Mesothelial cell of epicardium (in vitro differentiated cells): ENCODE measurements around the gene SCN3B. TPM values are rescaled to one million over a fixed set of nuclear protein-coding genes. Genes with fewer than 3 reads are reported as not detected.

Source experiments
- DNase-seq, 2 experiments: peaks; one replicate each; pipeline ENCODE4 v3.0.0; 2021; ENCODE audit warnings: low spot score in 2 of 2; ENCODE audit not compliant: unreplicated experiment in 2 of 2
- H3K27ac Mint-ChIP-seq: 2 replicates; pipeline ENCODE4 v1.8.0; 2021; ENCODE audit warnings: mixed read lengths
- H3K27me3 Mint-ChIP-seq: 2 replicates; pipeline ENCODE4 v1.8.0; 2021; ENCODE audit warnings: low read depth, mixed read lengths
- H3K36me3 Mint-ChIP-seq: 2 replicates; pipeline ENCODE4 v1.8.0; 2021; ENCODE audit warnings: mixed read lengths
- H3K4me1 Mint-ChIP-seq: 2 replicates; pipeline ENCODE4 v1.8.0; 2021; ENCODE audit warnings: mixed read lengths
- H3K4me3 Mint-ChIP-seq: 2 replicates; pipeline ENCODE4 v1.8.0; 2021; ENCODE audit warnings: mild to moderate bottlenecking, moderate library complexity, mixed read lengths
- H3K9me3 Mint-ChIP-seq: 2 replicates; pipeline ENCODE4 v1.8.0; 2021; ENCODE audit warnings: mixed read lengths
- total RNA-seq: library from RNA; stranded (reverse); gene quantifications from 3 replicates; pipeline ENCODE4 v1.2.1, GENCODE V29; 2021
- TF ChIP-seq, protein P1 (sequence below): fragments of 200-600 bp; sonication (generic); IDR thresholded peaks from one replicate; pipeline ENCODE4 v1.5.0; 2021; ENCODE audit warnings: antibody characterized with exemption; ENCODE audit not compliant: unreplicated experiment

Gene SCN3B
- total RNA-seq, 1 donor from 2014 or later = 0.22 TPM

DNA sequence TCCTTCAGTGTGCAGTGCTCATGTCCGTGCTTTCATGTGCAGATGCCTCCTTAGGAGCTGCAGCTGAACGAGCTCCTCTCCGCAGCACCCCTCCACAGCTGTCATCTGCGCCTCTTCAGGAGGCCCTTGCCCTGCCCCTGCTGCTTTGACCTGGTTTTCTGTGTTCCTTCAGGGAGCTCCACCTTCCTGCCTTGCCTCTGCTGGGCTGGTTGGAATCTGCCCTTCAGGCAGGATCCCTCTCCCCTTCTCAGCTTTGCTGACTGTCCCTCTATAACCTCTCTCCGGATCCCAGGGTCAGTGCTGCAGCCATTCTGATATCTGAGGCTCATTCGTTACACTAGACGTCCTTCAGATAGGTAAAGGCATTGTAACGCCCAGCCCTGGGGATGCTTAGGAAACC is 67.9 kb downstream of the SCN3B start:
- TF ChIP-seq, protein P1, sequence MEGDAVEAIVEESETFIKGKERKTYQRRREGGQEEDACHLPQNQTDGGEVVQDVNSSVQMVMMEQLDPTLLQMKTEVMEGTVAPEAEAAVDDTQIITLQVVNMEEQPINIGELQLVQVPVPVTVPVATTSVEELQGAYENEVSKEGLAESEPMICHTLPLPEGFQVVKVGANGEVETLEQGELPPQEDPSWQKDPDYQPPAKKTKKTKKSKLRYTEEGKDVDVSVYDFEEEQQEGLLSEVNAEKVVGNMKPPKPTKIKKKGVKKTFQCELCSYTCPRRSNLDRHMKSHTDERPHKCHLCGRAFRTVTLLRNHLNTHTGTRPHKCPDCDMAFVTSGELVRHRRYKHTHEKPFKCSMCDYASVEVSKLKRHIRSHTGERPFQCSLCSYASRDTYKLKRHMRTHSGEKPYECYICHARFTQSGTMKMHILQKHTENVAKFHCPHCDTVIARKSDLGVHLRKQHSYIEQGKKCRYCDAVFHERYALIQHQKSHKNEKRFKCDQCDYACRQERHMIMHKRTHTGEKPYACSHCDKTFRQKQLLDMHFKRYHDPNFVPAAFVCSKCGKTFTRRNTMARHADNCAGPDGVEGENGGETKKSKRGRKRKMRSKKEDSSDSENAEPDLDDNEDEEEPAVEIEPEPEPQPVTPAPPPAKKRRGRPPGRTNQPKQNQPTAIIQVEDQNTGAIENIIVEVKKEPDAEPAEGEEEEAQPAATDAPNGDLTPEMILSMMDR = no peak
- Mint-ChIP-seq H3K27ac (no peak overlapping the region), H3K36me3 (peaks cover 2% of the 10 kb centered on the region), H3K27me3 (no peaks in the 10 kb centered on the region), H3K4me3 (no peak overlapping the region), H3K9me3 (no peaks in the 10 kb centered on the region), H3K4me1 (peaks cover 8% of the 10 kb centered on the region)
- no peak for DNase-seq

DNA sequence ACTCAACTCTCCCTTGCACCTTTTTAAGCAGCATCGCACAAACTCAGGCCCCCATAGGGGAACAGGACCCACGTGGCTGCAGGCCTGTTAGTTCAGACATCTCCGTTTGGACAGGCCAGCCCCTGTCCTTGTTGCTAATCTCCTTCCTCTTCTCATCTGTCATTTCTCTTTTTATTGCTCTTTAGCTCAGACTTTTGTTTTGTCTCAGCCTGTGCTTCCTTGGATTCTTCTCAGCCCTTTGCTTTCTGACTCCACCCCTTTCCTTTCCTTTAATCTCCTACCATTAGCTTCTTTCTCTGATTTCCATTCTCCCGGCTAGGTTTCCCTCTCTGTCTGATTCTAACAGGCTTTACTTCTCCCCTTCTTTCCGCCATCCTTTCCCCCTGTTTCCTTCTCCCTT is 68.7 kb downstream of the SCN3B start:
- no peaks in the 10 kb centered on the region for H3K36me3 Mint-ChIP-seq
- no peak overlapping the region for H3K4me3 Mint-ChIP-seq
- H3K4me1 Mint-ChIP-seq = peaks cover 14% of the 10 kb centered on the region
- H3K27me3 Mint-ChIP-seq = no peaks in the 10 kb centered on the region
- no peaks in the 10 kb centered on the region for H3K9me3 Mint-ChIP-seq
- TF ChIP-seq, protein P1 = no peak
- no peak for DNase-seq
- peak overlapping the region; percentile 5 for H3K27ac Mint-ChIP-seq

DNA sequence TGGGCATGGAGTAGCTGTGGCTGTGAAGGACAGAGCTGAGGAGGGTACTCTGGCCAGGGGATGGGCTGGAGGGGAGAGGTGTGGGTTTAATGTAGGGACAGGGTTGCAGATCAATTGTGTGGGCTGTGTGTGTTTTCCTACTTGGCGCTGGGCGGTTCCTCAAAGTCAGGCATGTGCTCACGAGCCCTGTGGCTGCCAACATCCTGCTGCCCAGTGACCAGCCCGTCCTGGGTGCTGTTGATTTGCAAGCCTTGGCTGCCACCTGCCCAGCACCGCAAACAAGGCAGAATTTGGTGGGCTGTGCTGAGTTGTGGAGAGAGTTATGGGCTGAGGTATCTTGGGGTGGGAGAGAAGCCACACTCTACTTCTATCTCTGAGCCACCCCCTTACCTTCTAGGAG is 69.2 kb downstream of the SCN3B start:
- Mint-ChIP-seq H3K27ac (peak overlapping the region; percentile 55), H3K4me1 (peaks cover 18% of the 10 kb centered on the region), H3K9me3 (no peaks in the 10 kb centered on the region), H3K27me3 (peaks cover 2% of the 10 kb centered on the region), H3K36me3 (no peaks in the 10 kb centered on the region), H3K4me3 (no peak overlapping the region)
- DNase-seq = no peak
- TF ChIP-seq, protein P1 = no peak

DNA sequence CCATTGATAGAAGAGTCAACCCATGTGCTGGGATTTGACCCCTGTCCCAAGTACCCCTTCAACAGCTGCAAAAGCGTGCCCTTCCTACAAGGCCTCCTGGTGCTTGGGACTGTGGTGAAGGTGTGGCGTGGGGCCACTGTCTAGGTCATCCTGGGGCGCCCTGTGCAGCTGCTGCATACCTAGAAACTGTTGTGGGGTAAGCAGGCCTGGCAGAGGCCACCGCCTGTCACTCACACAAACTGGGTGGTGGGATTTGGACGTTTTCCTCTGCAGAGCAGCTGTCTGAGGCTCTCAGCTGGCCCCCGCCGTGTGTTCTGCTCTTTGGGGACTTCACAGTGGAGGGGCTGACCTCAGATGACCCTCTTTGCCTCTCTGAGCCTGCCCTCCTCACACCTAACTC is 69.7 kb downstream of the SCN3B start:
- DNase-seq = no peak
- Mint-ChIP-seq H3K27ac (no peak overlapping the region), H3K36me3 (no peaks in the 10 kb centered on the region), H3K9me3 (no peaks in the 10 kb centered on the region), H3K27me3 (peaks cover 2% of the 10 kb centered on the region), H3K4me3 (no peak overlapping the region), H3K4me1 (peaks cover 20% of the 10 kb centered on the region)
- TF ChIP-seq, protein P1 = no peak

DNA sequence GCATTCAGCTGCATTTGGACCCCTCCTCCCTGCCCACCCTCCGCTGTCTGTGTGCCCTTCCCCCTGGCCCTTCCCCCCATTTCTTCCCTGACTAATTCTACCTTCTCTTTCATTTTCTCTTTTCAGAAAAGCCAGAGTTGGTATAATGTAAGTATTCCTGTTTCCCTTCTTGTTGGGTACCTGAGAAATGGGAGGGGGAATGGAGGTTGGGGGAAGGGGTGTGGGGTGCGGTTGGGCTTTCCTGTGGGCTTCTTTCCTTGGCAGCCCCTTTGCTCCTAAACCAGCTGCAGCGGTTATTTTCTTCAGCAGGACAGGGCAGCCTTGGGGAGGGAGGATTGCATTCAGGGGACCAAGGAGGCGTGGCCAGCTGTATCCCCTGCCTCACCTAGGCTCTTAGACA is 70.2 kb downstream of the SCN3B start:
- no peak overlapping the region for H3K27ac Mint-ChIP-seq
- peaks cover 20% of the 10 kb centered on the region for H3K4me1 Mint-ChIP-seq
- TF ChIP-seq, protein P1 = no peak
- H3K9me3 Mint-ChIP-seq = no peaks in the 10 kb centered on the region
- no peaks in the 10 kb centered on the region for H3K36me3 Mint-ChIP-seq
- no peak overlapping the region for H3K4me3 Mint-ChIP-seq
- peaks cover 2% of the 10 kb centered on the region for H3K27me3 Mint-ChIP-seq
- no peak for DNase-seq

DNA sequence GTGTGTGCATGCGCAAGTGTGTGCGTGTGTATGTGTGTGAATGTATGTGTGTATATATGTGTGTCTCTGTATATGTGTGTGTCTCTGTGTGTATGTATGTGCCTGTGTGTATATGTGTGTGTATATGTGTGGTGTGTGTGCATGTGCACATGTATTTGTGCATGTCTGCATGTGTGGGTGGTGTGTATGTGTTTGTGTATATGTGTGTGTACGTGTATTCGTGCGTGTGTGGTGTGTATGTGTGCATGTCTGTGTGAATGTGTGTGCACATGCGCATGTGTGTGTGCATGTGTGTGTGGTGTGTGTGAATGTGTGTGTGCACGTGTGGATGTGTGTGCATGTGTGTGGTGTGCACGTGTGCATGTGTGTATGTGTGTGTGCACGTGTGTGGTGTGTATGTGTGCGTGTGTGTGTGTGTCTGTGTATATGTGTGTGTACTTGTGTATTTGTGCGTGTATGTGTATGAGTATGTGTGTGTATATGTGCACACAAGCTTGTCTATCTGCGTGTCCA is 71.4 kb downstream of the SCN3B start:
- no peak for DNase-seq
- TF ChIP-seq, protein P1 = no peak
- H3K9me3 Mint-ChIP-seq = no peaks in the 10 kb centered on the region
- peaks cover 2% of the 10 kb centered on the region for H3K27me3 Mint-ChIP-seq
- no peak overlapping the region for H3K4me3 Mint-ChIP-seq
- H3K4me1 Mint-ChIP-seq = peaks cover 20% of the 10 kb centered on the region
- no peak overlapping the region for H3K27ac Mint-ChIP-seq
- no peaks in the 10 kb centered on the region for H3K36me3 Mint-ChIP-seq
